HCT116 (cell line): ENCODE results near the gene DACT3.

ENCODE experiments used
- CBX3 ChIP-seq: IDR thresholded peaks from 2 replicates; pipeline ENCODE4 v1.6.1; 2012; ENCODE audit warnings: low read depth
- CTCF ChIP-seq, 3 experiments: fragments of 200-600 bp in 1 of 3; sonication (generic) in 1 of 3; IDR thresholded peaks in 2 of 3; conservative IDR thresholded peaks in 1 of 3; 2 replicates each; pipeline ENCODE4 v1.5.1; 2012 to 2017; ENCODE audit warnings: low read depth in 2 of 3, low read length in 2 of 3, antibody characterized with exemption in 1 of 3, borderline replicate concordance in 1 of 3, control low read depth in 1 of 3, mild to moderate bottlenecking in 1 of 3, mixed read lengths in 1 of 3, mixed run types in 1 of 3, moderate library complexity in 1 of 3; ENCODE audit not compliant: insufficient read depth in 1 of 3
- ELF1 ChIP-seq: IDR thresholded peaks from 2 replicates; pipeline ENCODE4 v1.6.1; 2012; ENCODE audit warnings: low read depth, borderline replicate concordance
- EZH2phosphoT487 ChIP-seq: fragments of 200-600 bp; IDR thresholded peaks from 2 replicates; pipeline ENCODE4 v1.6.1; 2018; ENCODE audit warnings: antibody characterized with exemption, borderline replicate concordance
- JUND ChIP-seq: IDR thresholded peaks from 2 replicates; pipeline ENCODE4 v1.6.1; 2012
- POLR2A ChIP-seq: IDR thresholded peaks from 2 replicates; pipeline ENCODE4 v1.7.0; 2011; ENCODE audit warnings: borderline replicate concordance; ENCODE audit not compliant: insufficient read depth, insufficient read length; ENCODE audit errors: extremely low read depth
- POLR2AphosphoS5 ChIP-seq: IDR thresholded peaks from 2 replicates; pipeline ENCODE4 v1.6.1; 2011; ENCODE audit warnings: mild to moderate bottlenecking, low read depth, low read length, moderate library complexity
- REST ChIP-seq: IDR thresholded peaks from 2 replicates; pipeline ENCODE4 v1.6.1; 2012; ENCODE audit warnings: low read depth
- SIN3A ChIP-seq: IDR thresholded peaks from 2 replicates; pipeline ENCODE4 v1.6.1; 2012; ENCODE audit warnings: low read depth
- SP1 ChIP-seq: IDR thresholded peaks from 2 replicates; pipeline ENCODE4 v1.6.1; 2012; ENCODE audit warnings: low read depth
- TCF7L2 ChIP-seq: IDR thresholded peaks from 2 replicates; pipeline ENCODE4 v1.7.0; 2011; ENCODE audit warnings: borderline replicate concordance, inconsistent platforms; ENCODE audit not compliant: insufficient read depth, insufficient read length; ENCODE audit errors: extremely low read depth
- ZBTB33 ChIP-seq: IDR thresholded peaks from 2 replicates; pipeline ENCODE4 v1.6.1; 2011; ENCODE audit warnings: mild to moderate bottlenecking, low read length, moderate library complexity; ENCODE audit not compliant: insufficient replicate concordance; ENCODE audit errors: extremely low read depth
- ZFX ChIP-seq: fragments of 450-650 bp; IDR thresholded peaks from 2 replicates; pipeline ENCODE4 v1.6.1; 2017
- TF ChIP-seq, protein P1 (sequence below): IDR thresholded peaks from 2 replicates; pipeline ENCODE4 v1.6.1; 2012

- no peak for TF ChIP-seq JUND
- no peak for TF ChIP-seq ZFX
- no peak for TF ChIP-seq EZH2phosphoT487
- TF ChIP-seq CTCF (IDR thresholded peaks at IDR 0.05 in 2 of 3, conservative IDR thresholded peaks at IDR 0.05 in 1 of 3; ENCODE audit: borderline replicate concordance in 1 of 3, insufficient read depth in 1 of 3, low read depth in 2 of 3, low read length in 2 of 3) = no peak
- TF ChIP-seq, protein P1, sequence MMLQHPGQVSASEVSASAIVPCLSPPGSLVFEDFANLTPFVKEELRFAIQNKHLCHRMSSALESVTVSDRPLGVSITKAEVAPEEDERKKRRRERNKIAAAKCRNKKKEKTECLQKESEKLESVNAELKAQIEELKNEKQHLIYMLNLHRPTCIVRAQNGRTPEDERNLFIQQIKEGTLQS = no peak
- TF ChIP-seq TCF7L2 = no peak
- no peak for TF ChIP-seq SIN3A
- TF ChIP-seq POLR2AphosphoS5 = no peak
- no peak for TF ChIP-seq POLR2A
- no peak for TF ChIP-seq ELF1
- TF ChIP-seq SP1 = no peak
- no peak for TF ChIP-seq REST
- TF ChIP-seq ZBTB33 = no peak
- no peak for TF ChIP-seq CBX3
Observed at GRCh38 chr19:46603195-46603637, 57.8 kb downstream of the DACT3 start.
